Mesendoderm (in vitro differentiated cells): ENCODE measurements around the gene FETUB.

Source experiments
- DNase-seq: peaks from one replicate; pipeline ENCODE4 v3.0.0; 2013
- H2AK5ac ChIP-seq: 2 replicates; pipeline ENCODE4 v1.6.1; 2013; ENCODE audit warnings: low read length, inconsistent platforms
- H2BK120ac ChIP-seq: 2 replicates; pipeline ENCODE4 v1.6.1; 2013; ENCODE audit warnings: low read depth, mild to moderate bottlenecking, low read length, moderate library complexity, mixed read lengths
- H2BK15ac ChIP-seq: replicated peaks from 2 replicates; pipeline ENCODE4 v1.6.1; 2013; ENCODE audit warnings: low read depth, mild to moderate bottlenecking, moderate library complexity
- H2BK5ac ChIP-seq: 2 replicates; pipeline ENCODE4 v1.6.1; 2013; ENCODE audit warnings: low read length, inconsistent platforms
- H3K18ac ChIP-seq: 2 replicates; pipeline ENCODE4 v1.6.1; 2013; ENCODE audit warnings: mild to moderate bottlenecking, low read length, mixed read lengths
- H3K23ac ChIP-seq: one replicate; pipeline ENCODE4 v1.6.1; 2013; ENCODE audit warnings: low read length
- H3K27ac ChIP-seq: 2 replicates; pipeline ENCODE4 v1.5.1; 2013; ENCODE audit warnings: low read depth, mild to moderate bottlenecking, inconsistent platforms, low read length, moderate library complexity
- H3K27me3 ChIP-seq: 2 replicates; pipeline ENCODE4 v1.6.1; 2013; ENCODE audit warnings: low read length, control low read depth, mild to moderate bottlenecking, inconsistent platforms; ENCODE audit not compliant: insufficient read depth, poor library complexity
- H3K36me3 ChIP-seq: 2 replicates; pipeline ENCODE4 v1.6.1; 2013; ENCODE audit warnings: low read length, inconsistent platforms; ENCODE audit not compliant: control insufficient read depth, insufficient read depth
- H3K4ac ChIP-seq: one replicate; pipeline ENCODE4 v1.6.1; 2013; ENCODE audit warnings: low read depth, mild to moderate bottlenecking, low read length, moderate library complexity
- H3K4me1 ChIP-seq: 2 replicates; pipeline ENCODE4 v1.6.1; 2013; ENCODE audit warnings: low read depth, low read length, inconsistent platforms; ENCODE audit not compliant: control insufficient read depth
- H3K4me2 ChIP-seq: 2 replicates; pipeline ENCODE4 v1.6.1; 2013; ENCODE audit warnings: low read length
- H3K4me3 ChIP-seq: 2 replicates; pipeline ENCODE4 v1.5.1; 2013; ENCODE audit warnings: mild to moderate bottlenecking, low read length
- H3K56ac ChIP-seq: one replicate; pipeline ENCODE4 v1.6.1; 2013; ENCODE audit warnings: low read length
- H3K79me1 ChIP-seq: 2 replicates; pipeline ENCODE4 v1.6.1; 2013; ENCODE audit warnings: low read length, inconsistent platforms
- H3K79me2 ChIP-seq: 2 replicates; pipeline ENCODE4 v1.6.1; 2013; ENCODE audit warnings: mild to moderate bottlenecking, low read length; ENCODE audit not compliant: control insufficient read depth, insufficient read depth
- H3K9ac ChIP-seq: 2 replicates; pipeline ENCODE4 v1.6.1; 2013; ENCODE audit warnings: low read length, inconsistent platforms
- H4K5ac ChIP-seq: one replicate; pipeline ENCODE4 v1.6.1; 2013; ENCODE audit warnings: low read length
- H4K8ac ChIP-seq: one replicate; pipeline ENCODE4 v1.6.1; 2013; ENCODE audit warnings: low read depth, mild to moderate bottlenecking, control low read depth, low read length, moderate library complexity
- WGBS: extraction: QIAGEN DNeasy Blood & Tissue Kit; methylation state at CpG from one replicate; pipeline ENCODE4 v1.1.7; 2013; ENCODE audit warnings: low lambda C conversion rate, missing lambda C conversion rate; ENCODE audit not compliant: insufficient coverage; ENCODE audit errors: extremely low coverage; 5-methylcytosine and 5-hydroxymethylcytosine counted together

The FETUB gene

DNA sequence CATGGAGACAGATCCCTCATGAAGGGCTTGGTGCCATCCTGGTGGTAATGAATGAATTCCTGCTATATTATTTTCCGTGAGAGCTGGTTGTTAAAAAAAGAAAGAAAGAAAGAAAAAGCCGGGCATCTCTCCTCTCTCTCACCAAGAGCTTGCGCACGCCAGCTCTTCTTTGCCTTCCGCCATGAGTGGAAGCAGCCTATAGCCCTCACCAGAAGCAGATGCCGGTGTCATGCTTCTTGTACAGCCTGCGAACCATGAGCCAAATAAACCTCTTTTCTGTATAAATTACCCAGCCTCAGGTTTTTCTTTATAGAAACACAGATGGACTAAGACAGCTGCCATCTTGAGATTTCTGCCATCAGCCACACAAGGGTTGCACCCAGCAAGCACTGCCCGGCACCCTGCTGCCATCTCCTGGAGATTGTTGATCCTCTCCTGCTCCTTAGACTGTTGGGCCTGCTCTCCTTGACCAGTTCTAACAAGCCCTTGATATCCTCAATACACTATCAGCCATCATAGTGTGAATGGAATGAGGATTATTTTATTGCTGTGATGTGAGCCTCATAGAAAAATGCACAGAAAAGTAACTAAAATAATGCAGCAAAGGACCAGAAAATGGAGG, 30.8 kb upstream of the FETUB start:
- no peak overlapping the region for H2BK120ac ChIP-seq
- H3K36me3 ChIP-seq: no peaks in the 10 kb centered on the region
- H4K8ac ChIP-seq: no peak overlapping the region
- no peak overlapping the region for H4K5ac ChIP-seq
- H3K27ac ChIP-seq: no peak overlapping the region
- H3K79me2 ChIP-seq: no peaks in the 10 kb centered on the region
- no peak overlapping the region for H2AK5ac ChIP-seq
- H3K56ac ChIP-seq: no peak overlapping the region
- H3K4ac ChIP-seq: no peak overlapping the region
- no CpG with 5 or more reads among the region's 8 CpGs for WGBS
- no peak overlapping the region for H3K4me2 ChIP-seq
- H3K9ac ChIP-seq: no peak overlapping the region
- no peak overlapping the region for H2BK5ac ChIP-seq
- no peak overlapping the region for H3K18ac ChIP-seq
- no peak overlapping the region for H3K4me3 ChIP-seq
- H3K23ac ChIP-seq: no peak overlapping the region
- no peaks in the 10 kb centered on the region for H3K79me1 ChIP-seq
- no peaks in the 10 kb centered on the region for H3K4me1 ChIP-seq
- peak; percentile 35 for DNase-seq
- no peaks in the 10 kb centered on the region for H3K27me3 ChIP-seq
- H2BK15ac ChIP-seq: no peak overlapping the region

- H2BK120ac ChIP-seq: no peak overlapping the region
- H2BK5ac ChIP-seq: no peak overlapping the region
- no peak overlapping the region for H4K5ac ChIP-seq
- WGBS: no CpG with 5 or more reads among the region's 5 CpGs
- H3K27me3 ChIP-seq: no peaks in the 10 kb centered on the region
- no peaks in the 10 kb centered on the region for H3K79me2 ChIP-seq
- no peak overlapping the region for H2BK15ac ChIP-seq
- no peak overlapping the region for H3K56ac ChIP-seq
- DNase-seq: no peak
- H3K9ac ChIP-seq: no peak overlapping the region
- no peaks in the 10 kb centered on the region for H3K4me1 ChIP-seq
- no peak overlapping the region for H3K18ac ChIP-seq
- H3K27ac ChIP-seq: no peak overlapping the region
- H3K79me1 ChIP-seq: no peaks in the 10 kb centered on the region
- H3K4me2 ChIP-seq: no peak overlapping the region
- H2AK5ac ChIP-seq: no peak overlapping the region
- H3K4me3 ChIP-seq: no peak overlapping the region
- H3K23ac ChIP-seq: no peak overlapping the region
- H3K4ac ChIP-seq: no peak overlapping the region
- no peaks in the 10 kb centered on the region for H3K36me3 ChIP-seq
- no peak overlapping the region for H4K8ac ChIP-seq
Measured at GRCh38 chr3:186612065-186612464, 28.1 kb upstream of the FETUB start.

- Histone ChIP-seq H3K4me2 (no peak within 1 kb of the TSS), H3K27me3 (no peaks in the 10 kb centered on the region), H3K4me1 (no peaks in the 10 kb centered on the region), H3K36me3 (no peaks in the 10 kb centered on the region), H4K8ac (no peak within 1 kb of the TSS), H3K27ac (no peak within 1 kb of the TSS), H2BK120ac (no peak within 1 kb of the TSS), H2BK5ac (no peak within 1 kb of the TSS), H3K18ac (no peak within 1 kb of the TSS), H2AK5ac (no peak within 1 kb of the TSS), H3K79me2 (no peaks in the 10 kb centered on the region), H3K4me3 (no peak within 1 kb of the TSS), H3K56ac (peak within 1 kb of the TSS; percentile 5), H3K23ac (no peak within 1 kb of the TSS), H3K9ac (no peak within 1 kb of the TSS), H3K4ac (no peak within 1 kb of the TSS), H3K79me1 (no peaks in the 10 kb centered on the region), H4K5ac (no peak within 1 kb of the TSS), H2BK15ac (no peak within 1 kb of the TSS)
- no peak for DNase-seq
- WGBS: no CpG with 5 or more reads among the region's 7 CpGs
Measured at GRCh38 chr3:186612721-186613636, 27.2 kb upstream of the FETUB start, which contains the start of gene AHSG. Gene AHSG (plus strand): TSS chr3:186613060. CDS start chr3:186613142, 82 bp downstream.

- H2BK5ac ChIP-seq: no peak overlapping the region
- no peaks in the 10 kb centered on the region for H3K36me3 ChIP-seq
- no peak overlapping the region for H3K23ac ChIP-seq
- H3K4me1 ChIP-seq: no peaks in the 10 kb centered on the region
- no peaks in the 10 kb centered on the region for H3K79me2 ChIP-seq
- no peak overlapping the region for H3K4me3 ChIP-seq
- no CpG with 5 or more reads among the region's 4 CpGs for WGBS
- H2BK15ac ChIP-seq: no peak overlapping the region
- no peak overlapping the region for H3K56ac ChIP-seq
- H4K5ac ChIP-seq: no peak overlapping the region
- H3K79me1 ChIP-seq: no peaks in the 10 kb centered on the region
- H2AK5ac ChIP-seq: no peak overlapping the region
- no peak overlapping the region for H3K9ac ChIP-seq
- H3K27me3 ChIP-seq: no peaks in the 10 kb centered on the region
- H3K18ac ChIP-seq: no peak overlapping the region
- H4K8ac ChIP-seq: no peak overlapping the region
- no peak overlapping the region for H3K4me2 ChIP-seq
- no peak overlapping the region for H3K4ac ChIP-seq
- H3K27ac ChIP-seq: no peak overlapping the region
- DNase-seq: no peak
- H2BK120ac ChIP-seq: no peak overlapping the region
Measured at GRCh38 chr3:186613637-186614265, 26.4 kb upstream of the FETUB start.

GRCh38 chr3:186614266-186614596, 26.0 kb upstream of the FETUB start:
- no peak overlapping the region for H4K5ac ChIP-seq
- no peak overlapping the region for H4K8ac ChIP-seq
- no peak overlapping the region for H3K56ac ChIP-seq
- H3K18ac ChIP-seq: no peak overlapping the region
- H3K23ac ChIP-seq: no peak overlapping the region
- H2BK5ac ChIP-seq: no peak overlapping the region
- no peaks in the 10 kb centered on the region for H3K79me2 ChIP-seq
- no peaks in the 10 kb centered on the region for H3K27me3 ChIP-seq
- H3K4me2 ChIP-seq: no peak overlapping the region
- no peak overlapping the region for H2AK5ac ChIP-seq
- no peak overlapping the region for H3K4ac ChIP-seq
- H3K4me3 ChIP-seq: no peak overlapping the region
- no peaks in the 10 kb centered on the region for H3K4me1 ChIP-seq
- no peaks in the 10 kb centered on the region for H3K79me1 ChIP-seq
- no peak for DNase-seq
- H3K27ac ChIP-seq: no peak overlapping the region
- no CpG with 5 or more reads among the region's 6 CpGs for WGBS
- H2BK15ac ChIP-seq: no peak overlapping the region
- H3K36me3 ChIP-seq: no peaks in the 10 kb centered on the region
- H3K9ac ChIP-seq: no peak overlapping the region
- H2BK120ac ChIP-seq: no peak overlapping the region
